Measurements from ENCODE around the gene CTRB1. TPM values are rescaled to one million over a fixed set of nuclear protein-coding genes. Genes with fewer than 3 reads are reported as not detected.

Gene CTRB1
- total RNA-seq, 1 experiment from 2014 or later: 5.6 TPM

DNA sequence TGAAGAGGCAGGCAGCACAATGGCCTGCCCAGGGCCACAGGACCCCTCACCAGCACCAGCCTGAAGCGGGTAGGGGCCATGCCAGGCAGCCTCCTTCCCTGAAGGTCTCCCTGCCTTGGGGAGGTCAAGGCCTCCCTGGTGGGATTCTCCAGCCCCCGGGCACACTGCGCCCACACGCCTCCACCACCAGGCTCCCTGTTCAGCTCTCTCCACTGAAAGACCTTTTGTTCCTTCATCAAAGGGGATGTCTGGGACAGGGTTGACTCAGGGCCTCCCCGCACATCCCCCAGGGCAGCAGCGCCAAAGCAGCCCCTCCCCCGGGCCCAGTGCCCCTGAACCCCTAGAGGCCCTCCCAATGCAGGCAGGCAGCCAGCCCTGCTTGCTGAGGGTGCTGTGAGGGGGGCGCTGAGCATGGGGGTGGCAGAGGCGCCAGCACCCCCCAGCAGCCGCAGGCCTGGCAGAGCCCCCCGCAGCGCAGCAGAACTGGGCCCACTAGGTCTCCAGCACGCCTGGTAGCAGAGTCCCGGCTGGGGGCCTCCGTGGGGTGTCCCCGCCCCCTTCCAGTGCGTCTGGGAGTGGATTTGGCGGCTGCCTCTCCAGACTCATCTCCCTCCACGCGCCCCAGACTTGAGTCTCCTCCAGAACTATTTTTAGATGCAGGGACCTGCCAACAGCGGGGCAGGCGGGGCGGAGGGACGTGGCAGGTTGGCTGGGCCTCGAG lies 19.5 kb downstream of the CTRB1 start (continued):
- no peak for TF ChIP-seq SRF (IDR thresholded peaks at IDR 0.05; ENCODE audit: low read depth)
- TF ChIP-seq FOSL1 (IDR thresholded peaks at IDR 0.05; ENCODE audit: low read depth): no peak
- TF ChIP-seq EZH2 (IDR thresholded peaks at IDR 0.05): no peak
- no peak for TF ChIP-seq YY1 (IDR thresholded peaks at IDR 0.05; ENCODE audit: extremely low read depth, insufficient replicate concordance, low read depth, low read length)

GRCh38 chr16:75238853-75239541 lies 20.2 kb downstream of the CTRB1 start:
- TF ChIP-seq REST (IDR thresholded peaks at IDR 0.05; ENCODE audit: low read depth) (no peak), RAD21 (IDR thresholded peaks at IDR 0.05; ENCODE audit: low read depth) (no peak), POLR2A (IDR thresholded peaks at IDR 0.05; ENCODE audit: borderline replicate concordance, extremely low read depth, insufficient read depth, insufficient read length) (no peak), CBX3 (IDR thresholded peaks at IDR 0.05; ENCODE audit: low read depth) (no peak), POLR2AphosphoS5 (IDR thresholded peaks at IDR 0.05; ENCODE audit: low read depth, low read length) (no peak)
- TF ChIP-seq, protein P1, sequence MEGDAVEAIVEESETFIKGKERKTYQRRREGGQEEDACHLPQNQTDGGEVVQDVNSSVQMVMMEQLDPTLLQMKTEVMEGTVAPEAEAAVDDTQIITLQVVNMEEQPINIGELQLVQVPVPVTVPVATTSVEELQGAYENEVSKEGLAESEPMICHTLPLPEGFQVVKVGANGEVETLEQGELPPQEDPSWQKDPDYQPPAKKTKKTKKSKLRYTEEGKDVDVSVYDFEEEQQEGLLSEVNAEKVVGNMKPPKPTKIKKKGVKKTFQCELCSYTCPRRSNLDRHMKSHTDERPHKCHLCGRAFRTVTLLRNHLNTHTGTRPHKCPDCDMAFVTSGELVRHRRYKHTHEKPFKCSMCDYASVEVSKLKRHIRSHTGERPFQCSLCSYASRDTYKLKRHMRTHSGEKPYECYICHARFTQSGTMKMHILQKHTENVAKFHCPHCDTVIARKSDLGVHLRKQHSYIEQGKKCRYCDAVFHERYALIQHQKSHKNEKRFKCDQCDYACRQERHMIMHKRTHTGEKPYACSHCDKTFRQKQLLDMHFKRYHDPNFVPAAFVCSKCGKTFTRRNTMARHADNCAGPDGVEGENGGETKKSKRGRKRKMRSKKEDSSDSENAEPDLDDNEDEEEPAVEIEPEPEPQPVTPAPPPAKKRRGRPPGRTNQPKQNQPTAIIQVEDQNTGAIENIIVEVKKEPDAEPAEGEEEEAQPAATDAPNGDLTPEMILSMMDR (IDR thresholded peaks at IDR 0.05 in 2 of 3, conservative IDR thresholded peaks at IDR 0.05 in 1 of 3; ENCODE audit: borderline replicate concordance in 1 of 3, insufficient read depth in 1 of 3, low read depth in 2 of 3, low read length in 2 of 3): peak in 1 of 3 experiments; percentile 22; a peak in 1 of 6 replicates
- no peaks in the 10 kb centered on the region for H3K9me2 ChIP-seq (ENCODE audit: insufficient read depth)
- peaks cover 53% of the 10 kb centered on the region for H3K79me2 ChIP-seq (ENCODE audit: insufficient read depth, low read length)
- H3K36me3 ChIP-seq (ENCODE audit: control insufficient read depth in 1 of 2, insufficient read depth in 2 of 2, low read length in 2 of 2): peaks cover 6 to 32% of the 10 kb centered on the region in 2 experiments; a peak in 3 of 4 replicates
- H3K4me1 ChIP-seq (ENCODE audit: control insufficient read depth in 1 of 2, insufficient read depth in 2 of 2, low read length in 2 of 2): peaks cover 28 to 38% of the 10 kb centered on the region in 2 experiments
- ChIA-PET RAD21 (ENCODE audit: low non-redundant PET in 1 of 2, low total read pairs in 2 of 2, uncharacterized antibody in 2 of 2, unreplicated experiment in 2 of 2) (interaction anchor here in 1 of 2 experiments (0.7 kb wide), 1 partner anchor 279 kb away, joined by 3 read pairs; no protein-coding TSS in a partner anchor), CTCF (no interaction called here), POLR2A (no interaction called here)
- intact Hi-C loops (cut with micrococcal nuclease): no loop called here
- no peak overlapping the region for H3K4me3 ChIP-seq (replicated peaks in 1 of 2; ENCODE audit: low read depth in 1 of 2, low read length in 2 of 2)
- H3K27ac ChIP-seq (ENCODE audit: low read depth, low read length): peak overlapping the region; percentile 51; the same call in 1 of the 2 replicates
- H3K27me3 ChIP-seq (ENCODE audit: insufficient read depth, low read length): no peaks in the 10 kb centered on the region
- no peak overlapping the region; the same call in 1 of the 2 replicates for H3K9ac ChIP-seq (ENCODE audit: low read length)
- DNase-seq (ENCODE audit: low read depth, low spot score) (no peak), ATAC-seq (peak; percentile 24; the same call in 1 of the 2 replicates)
- H4K20me1 ChIP-seq (ENCODE audit: insufficient read depth): no peaks in the 10 kb centered on the region
- H3K9me3 ChIP-seq (ENCODE audit: control insufficient read depth in 1 of 2, insufficient read depth in 1 of 2, low read depth in 1 of 2, low read length in 2 of 2): no peaks in the 10 kb centered on the region
- H2AFZ ChIP-seq (ENCODE audit: low read depth, low read length, poor library complexity, severe bottlenecking): no peak overlapping the region
- no TSS peak for BruUV-seq (replicated peaks)
- H3K4me2 ChIP-seq (ENCODE audit: low read length): peak overlapping the region; percentile 32; the same call in 1 of the 2 replicates
